ENCODE measurements around the gene CYP2C9.

Gene CYP2C9

GRCh38 chr10:95035332-95036295 lies 97.2 kb downstream of the CYP2C9 start:
- DNase-seq = no peak

DNA sequence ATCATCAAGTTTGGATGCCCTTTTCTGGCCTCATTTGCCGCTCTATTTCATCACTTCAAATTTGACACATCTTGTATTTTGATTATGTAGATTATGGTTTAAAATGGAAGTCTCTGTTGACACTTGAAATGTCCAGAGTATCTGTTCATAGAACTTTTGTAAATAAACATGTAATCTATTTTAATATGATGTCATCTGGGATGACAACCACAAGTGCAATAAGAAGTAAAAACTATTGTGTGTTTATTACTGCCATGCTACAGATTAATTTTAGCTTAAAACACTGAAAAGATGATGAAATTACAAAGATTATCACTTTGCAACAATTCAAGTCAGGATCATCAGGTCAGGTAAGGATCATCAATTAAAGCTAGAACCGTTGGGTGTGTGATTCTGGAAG lies 100.8 kb downstream of the CYP2C9 start:
- DNase-seq = no peak
